H9 (cell line): ENCODE measurements around the gene ZNF354C. TPM values are rescaled to one million over a fixed set of nuclear protein-coding genes. Genes with fewer than 3 reads are reported as not detected.

Source experiments
- DNase-seq: peaks from one replicate; pipeline ENCODE4 v3.0.0-alpha.2; 2017
- H2AFZ ChIP-seq: one replicate; pipeline ENCODE4 v1.6.1; 2013; ENCODE audit warnings: mild to moderate bottlenecking, low read length, control low read depth, moderate library complexity
- H2AK5ac ChIP-seq: 2 replicates; pipeline ENCODE4 v1.6.1; 2013; ENCODE audit warnings: low read length, control low read depth, mixed read lengths; ENCODE audit not compliant: insufficient read length
- H2BK120ac ChIP-seq: one replicate; pipeline ENCODE4 v1.6.1; 2013; ENCODE audit warnings: low read depth, mild to moderate bottlenecking, low read length, control low read depth, inconsistent platforms; ENCODE audit not compliant: poor library complexity, severe bottlenecking
- H2BK12ac ChIP-seq: 2 replicates; pipeline ENCODE4 v1.6.1; 2013; ENCODE audit warnings: low read length, control low read depth, mixed read lengths, low read depth; ENCODE audit not compliant: insufficient read length
- H2BK15ac ChIP-seq: 2 replicates; pipeline ENCODE4 v1.6.1; 2013; ENCODE audit warnings: low read depth, low read length, control low read depth
- H2BK20ac ChIP-seq: one replicate; pipeline ENCODE4 v1.6.1; 2013; ENCODE audit warnings: low read depth, mild to moderate bottlenecking, low read length, control low read depth, inconsistent platforms; ENCODE audit not compliant: poor library complexity, severe bottlenecking
- H2BK5ac ChIP-seq: 2 replicates; pipeline ENCODE4 v1.6.1; 2013; ENCODE audit warnings: low read length, control low read depth, mixed read lengths; ENCODE audit not compliant: insufficient read length
- H3K14ac ChIP-seq: 2 replicates; pipeline ENCODE4 v1.6.1; 2013; ENCODE audit warnings: low read length, control low read depth; ENCODE audit not compliant: insufficient read depth
- H3K18ac ChIP-seq: 2 replicates; pipeline ENCODE4 v1.6.1; 2013; ENCODE audit warnings: low read depth, mild to moderate bottlenecking, mixed read lengths, low read length, control low read depth; ENCODE audit not compliant: insufficient read length
- H3K23ac ChIP-seq: 2 replicates; pipeline ENCODE4 v1.6.1; 2013; ENCODE audit warnings: low read length, control low read depth, mixed read lengths, low read depth; ENCODE audit not compliant: insufficient read length
- H3K23me2 ChIP-seq: 2 replicates; pipeline ENCODE4 v1.6.1; 2013; ENCODE audit warnings: low read depth, mild to moderate bottlenecking, mixed read lengths, low read length, control low read depth; ENCODE audit not compliant: insufficient read length, poor library complexity, severe bottlenecking
- H3K27ac ChIP-seq: 2 replicates; pipeline ENCODE4 v1.5.1; 2013; ENCODE audit warnings: low read length, control low read depth, mixed read lengths, low read depth; ENCODE audit not compliant: insufficient read length
- H3K27me3 ChIP-seq: 2 replicates; pipeline ENCODE4 v1.6.1; 2013; ENCODE audit warnings: low read length, control low read depth, inconsistent platforms; ENCODE audit not compliant: insufficient read depth
- H3K4ac ChIP-seq: 2 replicates; pipeline ENCODE4 v1.6.1; 2013; ENCODE audit warnings: low read depth, mild to moderate bottlenecking, control low read depth, inconsistent platforms, low read length, moderate library complexity
- H3K4me1 ChIP-seq: 2 replicates; pipeline ENCODE4 v1.6.1; 2013; ENCODE audit warnings: low read length, control low read depth, inconsistent platforms; ENCODE audit not compliant: insufficient read depth
- H3K4me2 ChIP-seq: 2 replicates; pipeline ENCODE4 v1.6.1; 2013; ENCODE audit warnings: low read length, control low read depth, mixed read lengths; ENCODE audit not compliant: insufficient read length, insufficient read depth
- H3K56ac ChIP-seq: 2 replicates; pipeline ENCODE4 v1.6.1; 2013; ENCODE audit warnings: low read depth, mild to moderate bottlenecking, mixed read lengths, low read length, control low read depth; ENCODE audit not compliant: insufficient read length
- H3K79me1 ChIP-seq: 2 replicates; pipeline ENCODE4 v1.6.1; 2013; ENCODE audit warnings: low read depth, mild to moderate bottlenecking, moderate library complexity, low read length, control low read depth, inconsistent platforms; ENCODE audit not compliant: insufficient read depth, poor library complexity, severe bottlenecking
- H3K79me2 ChIP-seq: 2 replicates; pipeline ENCODE4 v1.6.1; 2013; ENCODE audit warnings: low read length, control low read depth, inconsistent platforms; ENCODE audit not compliant: insufficient read depth
- H3K9ac ChIP-seq: 2 replicates; pipeline ENCODE4 v1.6.1; 2013; ENCODE audit warnings: low read length, control low read depth, mixed read lengths; ENCODE audit not compliant: insufficient read length; ENCODE audit errors: extremely low read depth
- H3K9me3 ChIP-seq: one replicate; pipeline ENCODE4 v1.6.1; 2013; ENCODE audit warnings: low read depth, low read length, inconsistent platforms; ENCODE audit not compliant: control insufficient read depth
- H3T11ph ChIP-seq: one replicate; pipeline ENCODE4 v1.6.1; 2013; ENCODE audit warnings: mild to moderate bottlenecking, low read length, control low read depth, inconsistent platforms
- H4K20me1 ChIP-seq: one replicate; pipeline ENCODE4 v1.6.1; 2013; ENCODE audit not compliant: control insufficient read depth, insufficient read length, insufficient read depth
- H4K5ac ChIP-seq: 2 replicates; pipeline ENCODE4 v1.6.1; 2013; ENCODE audit warnings: low read depth, mild to moderate bottlenecking, mixed read lengths, low read length, control low read depth; ENCODE audit not compliant: insufficient read length
- H4K8ac ChIP-seq: replicated peaks from 2 replicates; pipeline ENCODE4 v1.6.1; 2013; ENCODE audit warnings: low read length, control low read depth, mixed read lengths, low read depth; ENCODE audit not compliant: insufficient read length
- H4K91ac ChIP-seq: 2 replicates; pipeline ENCODE4 v1.6.1; 2013; ENCODE audit warnings: low read depth, mild to moderate bottlenecking, moderate library complexity, mixed read lengths, low read length, control low read depth; ENCODE audit not compliant: insufficient read length
- H3K27ac Mint-ChIP-seq, 3 experiments: 2 replicates in 2 of 3; 3 replicates in 1 of 3; pipeline ENCODE4 v1.8.0; 2020 to 2021; ENCODE audit warnings: mixed read lengths in 3 of 3, mild to moderate bottlenecking in 1 of 3, moderate library complexity in 1 of 3
- H3K27me3 Mint-ChIP-seq: 2 replicates; pipeline ENCODE4 v1.8.0; 2021; ENCODE audit warnings: low read depth, mild to moderate bottlenecking, moderate library complexity, mixed read lengths
- H3K36me3 Mint-ChIP-seq, 3 experiments: 2 replicates in 2 of 3; 3 replicates in 1 of 3; pipeline ENCODE4 v1.8.0; 2020 to 2021; ENCODE audit warnings: low read depth in 3 of 3, mixed read lengths in 3 of 3; ENCODE audit not compliant: insufficient read depth in 1 of 3
- H3K4me1 Mint-ChIP-seq, 2 experiments: 2 replicates each; pipeline ENCODE4 v1.8.0; 2020; ENCODE audit warnings: mixed read lengths in 2 of 2
- H3K4me3 Mint-ChIP-seq, 2 experiments: 2 replicates in 1 of 2; 3 replicates in 1 of 2; pipeline ENCODE4 v1.8.0; 2020 to 2021; ENCODE audit warnings: mild to moderate bottlenecking in 2 of 2, mixed read lengths in 2 of 2, moderate library complexity in 1 of 2
- H3K9me3 Mint-ChIP-seq, 2 experiments: 2 replicates in 1 of 2; 3 replicates in 1 of 2; pipeline ENCODE4 v1.8.0; 2020; ENCODE audit warnings: mild to moderate bottlenecking in 2 of 2, mixed read lengths in 2 of 2, moderate library complexity in 1 of 2
- WGBS: extraction: QIAGEN DNeasy Blood & Tissue Kit; methylation state at CpG from one replicate; pipeline ENCODE4 v1.1.7; 2013; ENCODE audit warnings: missing lambda C conversion rate, low lambda C conversion rate, mixed read lengths; ENCODE audit not compliant: insufficient read length; ENCODE audit errors: extremely low coverage; 5-methylcytosine and 5-hydroxymethylcytosine counted together
- total RNA-seq: library from RNA; stranded (reverse); gene quantifications from 2 replicates; pipeline ENCODE4 v1.2.1, GENCODE V29; 2021
- TF ChIP-seq, protein P1 (sequence below): fragments of 200-600 bp; sonication (generic); conservative IDR thresholded peaks from 3 replicates; pipeline ENCODE4 v1.8.0; 2021; ENCODE audit warnings: antibody characterized with exemption, mild to moderate bottlenecking

Gene ZNF354C
- total RNA-seq, 1 experiment from 2014 or later, result 5.4 TPM

DNA sequence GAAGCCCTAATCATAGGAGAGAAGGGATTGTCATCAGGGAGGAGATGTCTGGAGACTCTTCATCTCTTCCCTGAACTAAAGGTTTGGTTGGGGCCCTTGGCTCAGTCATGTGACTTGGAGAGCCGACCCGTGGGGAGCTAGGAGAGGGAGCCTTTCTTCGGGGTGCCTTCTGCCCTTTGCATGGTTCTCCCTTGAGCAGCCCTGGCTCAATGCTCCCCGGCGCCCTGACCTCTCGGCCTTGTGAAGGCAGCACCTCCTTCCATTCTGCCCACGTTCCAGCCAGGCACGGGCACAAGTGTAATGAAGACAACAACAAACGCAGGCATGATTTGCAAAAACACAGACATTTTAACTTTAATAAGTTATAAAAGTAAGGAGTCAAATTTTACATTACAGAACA, 50.4 kb downstream of the ZNF354C start:
- Histone ChIP-seq H3K18ac (no peak overlapping the region), H2BK15ac (no peak overlapping the region), H2BK5ac (no peak overlapping the region), H4K8ac (no peak overlapping the region), H4K20me1 (no peaks in the 10 kb centered on the region), H3K23me2 (no peaks in the 10 kb centered on the region), H2BK120ac (no peak overlapping the region), H4K91ac (no peak overlapping the region), H3K23ac (no peak overlapping the region), H4K5ac (no peak overlapping the region), H3K9ac (no peak overlapping the region), H2BK20ac (no peak overlapping the region), H2AK5ac (no peak overlapping the region), H3K56ac (no peak overlapping the region), H3T11ph (no peak overlapping the region), H3K9me3 (peaks cover 21% of the 10 kb centered on the region), H2BK12ac (no peak overlapping the region), H3K14ac (no peak overlapping the region), H3K27ac (no peak overlapping the region), H3K79me1 (no peaks in the 10 kb centered on the region), H3K27me3 (no peaks in the 10 kb centered on the region), H3K4ac (no peak overlapping the region), H3K4me2 (no peak overlapping the region), H3K4me1 (no peaks in the 10 kb centered on the region), H2AFZ (no peak overlapping the region), H3K79me2 (no peaks in the 10 kb centered on the region)
- Mint-ChIP-seq H3K27ac (no peak overlapping the region), H3K9me3 (peaks cover 78 to 79% of the 10 kb centered on the region in 2 experiments), H3K4me1 (no peaks in the 10 kb centered on the region), H3K4me3 (no peak overlapping the region), H3K27me3 (peaks cover 25% of the 10 kb centered on the region), H3K36me3 (peaks cover 0 to 22% (median 13%) of the 10 kb centered on the region in 3 experiments; a peak in 5 of 7 replicates)
- WGBS, result no CpG with 5 or more reads among the region's 9 CpGs
- DNase-seq, result no peak
- TF ChIP-seq, protein P1, sequence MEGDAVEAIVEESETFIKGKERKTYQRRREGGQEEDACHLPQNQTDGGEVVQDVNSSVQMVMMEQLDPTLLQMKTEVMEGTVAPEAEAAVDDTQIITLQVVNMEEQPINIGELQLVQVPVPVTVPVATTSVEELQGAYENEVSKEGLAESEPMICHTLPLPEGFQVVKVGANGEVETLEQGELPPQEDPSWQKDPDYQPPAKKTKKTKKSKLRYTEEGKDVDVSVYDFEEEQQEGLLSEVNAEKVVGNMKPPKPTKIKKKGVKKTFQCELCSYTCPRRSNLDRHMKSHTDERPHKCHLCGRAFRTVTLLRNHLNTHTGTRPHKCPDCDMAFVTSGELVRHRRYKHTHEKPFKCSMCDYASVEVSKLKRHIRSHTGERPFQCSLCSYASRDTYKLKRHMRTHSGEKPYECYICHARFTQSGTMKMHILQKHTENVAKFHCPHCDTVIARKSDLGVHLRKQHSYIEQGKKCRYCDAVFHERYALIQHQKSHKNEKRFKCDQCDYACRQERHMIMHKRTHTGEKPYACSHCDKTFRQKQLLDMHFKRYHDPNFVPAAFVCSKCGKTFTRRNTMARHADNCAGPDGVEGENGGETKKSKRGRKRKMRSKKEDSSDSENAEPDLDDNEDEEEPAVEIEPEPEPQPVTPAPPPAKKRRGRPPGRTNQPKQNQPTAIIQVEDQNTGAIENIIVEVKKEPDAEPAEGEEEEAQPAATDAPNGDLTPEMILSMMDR, result no peak
